HuH-7 (cell line): Measurements from ENCODE around the gene SORT1.

Experiments
- DNase-seq: peaks from one replicate; pipeline ENCODE4 v3.0.0; 2011; ENCODE audit warnings: low spot score

The SORT1 gene

DNA sequence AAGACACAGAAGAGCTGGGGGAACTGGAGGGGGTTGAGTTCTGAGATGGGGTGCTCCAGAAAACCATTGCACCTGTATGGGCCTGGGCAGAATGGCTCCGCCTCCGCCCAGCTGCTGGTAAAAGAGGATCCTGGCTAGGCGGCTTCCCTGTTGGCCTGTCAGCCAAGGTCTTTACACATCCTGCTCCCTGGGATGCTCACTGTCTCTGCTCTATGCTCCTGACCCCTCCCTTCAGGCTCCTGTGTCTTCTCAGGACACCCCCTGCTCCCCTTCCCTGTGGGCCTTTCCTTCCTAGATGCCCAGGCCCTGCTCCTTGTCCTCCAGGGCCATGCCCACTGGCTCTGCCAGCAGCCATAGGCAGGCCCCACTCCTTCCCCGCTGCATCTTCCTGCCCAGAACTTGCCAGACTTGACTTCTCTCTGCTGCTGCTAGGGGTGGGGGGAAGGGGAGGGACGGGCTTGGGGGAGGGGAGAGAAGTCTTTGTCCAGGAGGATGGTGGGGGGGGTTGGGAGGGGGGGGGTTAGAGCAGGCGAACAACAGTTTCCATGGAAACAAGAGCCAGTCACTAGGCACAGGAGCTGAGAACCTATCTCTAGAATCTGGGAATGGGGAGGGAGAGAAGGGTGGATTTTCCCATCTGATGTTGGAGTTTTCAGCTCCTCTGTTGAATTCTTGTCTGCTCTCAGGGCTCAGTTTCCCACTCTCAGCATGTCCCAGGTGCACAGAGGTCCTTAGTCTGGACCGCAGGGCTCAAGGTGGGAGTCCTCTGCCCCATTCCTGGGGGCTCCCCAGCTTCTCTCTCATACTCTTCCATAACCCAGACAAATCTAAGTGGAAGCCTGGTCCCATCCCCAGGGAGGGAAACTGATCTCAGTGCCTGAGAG, 137.8 kb downstream of the SORT1 start:
- DNase-seq, result no peak
